HepG2 (cell line): Measurements from ENCODE around the gene ADCY7. TPM values are rescaled to one million over a fixed set of nuclear protein-coding genes. Genes with fewer than 3 reads are reported as not detected.
A peak's percentile ranks its signal among the peaks of the same experiment; 100 is the strongest.

Experiments
- JDP2 ChIP-seq: sonication (generic); formaldehyde crosslinking; IDR thresholded peaks from 2 replicates; pipeline ENCODE4 v1.8.1; 2022; ENCODE audit warnings: missing genetic modification reagents, borderline replicate concordance
- KLF6 ChIP-seq: IDR thresholded peaks from 2 replicates; pipeline ENCODE4 v1.8.0; 2016; ENCODE audit warnings: missing biosample characterization, missing genetic modification reagents
- NCOA5 ChIP-seq: sonication (generic); formaldehyde crosslinking; IDR thresholded peaks from 2 replicates; pipeline ENCODE4 v1.4.0; 2020; ENCODE audit warnings: missing genetic modification reagents
- PPARG ChIP-seq: conservative IDR thresholded peaks from 2 replicates; pipeline ENCODE4 v1.6.1; 2016; ENCODE audit warnings: missing biosample characterization, missing genetic modification reagents
- RARA ChIP-seq: IDR thresholded peaks from 2 replicates; pipeline ENCODE4 v1.6.1; 2016; ENCODE audit warnings: missing genetic modification reagents, missing compliant biosample characterization
- RNF2 ChIP-seq: fragments of 450-650 bp; conservative IDR thresholded peaks from 2 replicates; pipeline ENCODE4 v1.6.1; 2016; ENCODE audit warnings: low read depth
- RXRA ChIP-seq: sonication (generic); formaldehyde crosslinking; IDR thresholded peaks from 2 replicates; pipeline ENCODE4 v1.5.1; 2020; ENCODE audit warnings: missing genetic modification reagents
- SALL1 ChIP-seq: sonication (generic); formaldehyde crosslinking; IDR thresholded peaks from 2 replicates; pipeline ENCODE4 v1.8.0; 2022; ENCODE audit warnings: mild to moderate bottlenecking, missing genetic modification reagents
- TOE1 ChIP-seq: sonication (generic); formaldehyde crosslinking; IDR thresholded peaks from 2 replicates; pipeline ENCODE4 v1.4.0; 2020; ENCODE audit warnings: mild to moderate bottlenecking, missing genetic modification reagents
- TSC22D2 ChIP-seq: sonication (generic); formaldehyde crosslinking; IDR thresholded peaks from 2 replicates; pipeline ENCODE4 v1.5.1; 2020; ENCODE audit warnings: missing genetic modification reagents, mild to moderate bottlenecking, borderline replicate concordance
- ZMAT3 ChIP-seq: sonication (generic); formaldehyde crosslinking; conservative IDR thresholded peaks from 2 replicates; pipeline ENCODE4 v1.7.0; 2021; ENCODE audit warnings: missing genetic modification reagents
- ZNF460 ChIP-seq: sonication (generic); formaldehyde crosslinking; IDR thresholded peaks from 2 replicates; pipeline ENCODE4 v1.5.1; 2020; ENCODE audit warnings: missing genetic modification reagents, mild to moderate bottlenecking, borderline replicate concordance
- ZNF558 ChIP-seq: sonication (generic); formaldehyde crosslinking; IDR thresholded peaks from 2 replicates; pipeline ENCODE4 v1.9.0; 2022; ENCODE audit warnings: mild to moderate bottlenecking, missing genetic modification reagents, borderline replicate concordance
- ZNF724P ChIP-seq: sonication (generic); formaldehyde crosslinking; IDR thresholded peaks from 2 replicates; pipeline ENCODE4 v1.8.0; 2022; ENCODE audit warnings: missing genetic modification reagents, borderline replicate concordance
- ZNF747 ChIP-seq: sonication (generic); formaldehyde crosslinking; IDR thresholded peaks from 2 replicates; pipeline ENCODE4 v1.8.1; 2023; ENCODE audit warnings: missing genetic modification reagents, mild to moderate bottlenecking, borderline replicate concordance
- polyA plus RNA-seq, 8 experiments: library from polyadenylated mRNA; depleted of rRNA in 3 of 8; stranded (reverse) in 7 of 8; unstranded in 1 of 8; fragments of >200 nt; fragmentation: Illumina TruSeq in 4 of 8; extraction: Trizol in 4 of 8; gene quantifications; 2 replicates each; pipeline versions ENCODE4 v1.2.1 to v1.2.3, GENCODE V29; 2011 to 2016; ENCODE audit warnings: low read depth in 4 of 8, missing spikeins in 1 of 8, mixed read lengths in 1 of 8; ENCODE audit not compliant: insufficient read depth in 1 of 8
- total RNA-seq, 5 experiments: library from RNA; depleted of rRNA; stranded (reverse); fragments of >200 nt; fragmentation: Illumina TruSeq; extraction: Trizol; gene quantifications; 2 replicates each; pipeline ENCODE4 v1.2.3, GENCODE V29; 2016; ENCODE audit warnings: low read depth in 1 of 5
- TF ChIP-seq, protein P1 (sequence below): sonication (generic); formaldehyde crosslinking; IDR thresholded peaks from 2 replicates; pipeline ENCODE4 v1.4.0; 2020; ENCODE audit warnings: missing genetic modification reagents, borderline replicate concordance
- TF ChIP-seq, protein P2 (sequence below): sonication (generic); formaldehyde crosslinking; IDR thresholded peaks from 2 replicates; pipeline ENCODE4 v1.8.0; 2022; ENCODE audit warnings: mild to moderate bottlenecking, missing genetic modification reagents
- TF ChIP-seq, protein P3 (sequence below): sonication (generic); formaldehyde crosslinking; IDR thresholded peaks from 2 replicates; pipeline ENCODE4 v1.5.0; 2020; ENCODE audit warnings: mild to moderate bottlenecking, missing genetic modification reagents
- TF ChIP-seq, protein P4 (sequence below): IDR thresholded peaks from 2 replicates; pipeline ENCODE4 v1.6.1; 2018; ENCODE audit warnings: missing genetic modification reagents, mild to moderate bottlenecking, missing compliant biosample characterization

Gene ADCY7
- total and polyA plus RNA-seq, 2 of the 13 experiments (the other 11 are each of a cell fraction or from before 2014, with no cell fraction given) = 2.2 to 4.3 TPM

DNA sequence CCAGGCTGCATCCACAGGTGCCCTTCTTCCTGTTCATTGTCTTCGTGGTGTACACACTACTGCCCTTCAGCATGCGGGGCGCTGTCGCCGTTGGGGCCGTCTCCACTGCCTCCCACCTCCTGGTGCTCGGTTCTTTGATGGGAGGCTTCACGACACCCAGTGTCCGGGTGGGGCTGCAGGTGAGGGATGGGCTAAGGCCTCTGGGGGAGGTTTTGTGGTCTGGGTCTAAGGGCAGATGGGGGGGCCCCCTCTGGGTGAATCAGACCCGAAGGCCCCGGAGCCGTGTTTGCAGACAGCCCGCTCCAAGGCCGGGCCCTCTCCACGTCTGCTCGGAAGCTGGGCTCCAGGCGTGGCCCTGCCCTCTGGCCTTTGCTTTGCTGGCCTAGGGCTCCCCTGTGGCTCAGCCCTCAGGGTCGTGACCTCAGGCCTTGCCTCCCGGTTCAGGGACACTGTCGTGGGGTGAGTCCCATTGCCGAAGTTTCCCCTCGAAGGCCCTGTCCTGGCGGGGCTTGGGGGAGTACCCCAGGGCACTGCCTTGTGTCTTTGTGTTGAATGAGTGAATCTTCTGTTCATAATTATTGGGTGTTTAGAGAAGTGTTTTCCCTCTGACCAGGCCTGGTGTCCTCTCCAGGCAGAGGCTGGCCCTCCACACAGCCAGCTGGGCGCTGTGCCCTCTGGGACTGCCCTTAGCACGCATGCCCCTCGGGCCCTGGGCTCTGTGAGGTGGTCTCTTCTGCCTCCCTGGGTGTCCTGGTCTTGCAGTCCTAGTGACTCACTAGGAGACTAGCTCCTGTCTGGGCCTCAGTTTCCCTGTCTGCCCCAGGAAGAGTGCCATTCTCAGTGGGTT, 25.6 kb downstream of the ADCY7 start (continued):
- TF ChIP-seq ZNF724P (CRISPR knock-in tag) = no peak
- TF ChIP-seq RNF2 = no peak
- peak; percentile 86 for TF ChIP-seq ZNF558 (CRISPR knock-in tag)
- no peak for TF ChIP-seq KLF6 (CRISPR knock-in tag)
- TF ChIP-seq RARA (CRISPR knock-in tag) = peak; percentile 94
- peak; percentile 86 for TF ChIP-seq PPARG (CRISPR knock-in tag)
- TF ChIP-seq, protein P1, sequence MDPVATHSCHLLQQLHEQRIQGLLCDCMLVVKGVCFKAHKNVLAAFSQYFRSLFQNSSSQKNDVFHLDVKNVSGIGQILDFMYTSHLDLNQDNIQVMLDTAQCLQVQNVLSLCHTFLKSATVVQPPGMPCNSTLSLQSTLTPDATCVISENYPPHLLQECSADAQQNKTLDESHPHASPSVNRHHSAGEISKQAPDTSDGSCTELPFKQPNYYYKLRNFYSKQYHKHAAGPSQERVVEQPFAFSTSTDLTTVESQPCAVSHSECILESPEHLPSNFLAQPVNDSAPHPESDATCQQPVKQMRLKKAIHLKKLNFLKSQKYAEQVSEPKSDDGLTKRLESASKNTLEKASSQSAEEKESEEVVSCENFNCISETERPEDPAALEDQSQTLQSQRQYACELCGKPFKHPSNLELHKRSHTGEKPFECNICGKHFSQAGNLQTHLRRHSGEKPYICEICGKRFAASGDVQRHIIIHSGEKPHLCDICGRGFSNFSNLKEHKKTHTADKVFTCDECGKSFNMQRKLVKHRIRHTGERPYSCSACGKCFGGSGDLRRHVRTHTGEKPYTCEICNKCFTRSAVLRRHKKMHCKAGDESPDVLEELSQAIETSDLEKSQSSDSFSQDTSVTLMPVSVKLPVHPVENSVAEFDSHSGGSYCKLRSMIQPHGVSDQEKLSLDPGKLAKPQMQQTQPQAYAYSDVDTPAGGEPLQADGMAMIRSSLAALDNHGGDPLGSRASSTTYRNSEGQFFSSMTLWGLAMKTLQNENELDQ = peak; percentile 20; the same call in 1 of the 2 replicates
- TF ChIP-seq ZNF747 (CRISPR knock-in tag) = no peak; the same call in 1 of the 2 replicates
- TF ChIP-seq ZMAT3 (CRISPR knock-in tag) = no peak
- TF ChIP-seq, protein P2, sequence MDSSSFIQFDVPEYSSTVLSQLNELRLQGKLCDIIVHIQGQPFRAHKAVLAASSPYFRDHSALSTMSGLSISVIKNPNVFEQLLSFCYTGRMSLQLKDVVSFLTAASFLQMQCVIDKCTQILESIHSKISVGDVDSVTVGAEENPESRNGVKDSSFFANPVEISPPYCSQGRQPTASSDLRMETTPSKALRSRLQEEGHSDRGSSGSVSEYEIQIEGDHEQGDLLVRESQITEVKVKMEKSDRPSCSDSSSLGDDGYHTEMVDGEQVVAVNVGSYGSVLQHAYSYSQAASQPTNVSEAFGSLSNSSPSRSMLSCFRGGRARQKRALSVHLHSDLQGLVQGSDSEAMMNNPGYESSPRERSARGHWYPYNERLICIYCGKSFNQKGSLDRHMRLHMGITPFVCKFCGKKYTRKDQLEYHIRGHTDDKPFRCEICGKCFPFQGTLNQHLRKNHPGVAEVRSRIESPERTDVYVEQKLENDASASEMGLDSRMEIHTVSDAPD = no peak
- TF ChIP-seq, protein P3, sequence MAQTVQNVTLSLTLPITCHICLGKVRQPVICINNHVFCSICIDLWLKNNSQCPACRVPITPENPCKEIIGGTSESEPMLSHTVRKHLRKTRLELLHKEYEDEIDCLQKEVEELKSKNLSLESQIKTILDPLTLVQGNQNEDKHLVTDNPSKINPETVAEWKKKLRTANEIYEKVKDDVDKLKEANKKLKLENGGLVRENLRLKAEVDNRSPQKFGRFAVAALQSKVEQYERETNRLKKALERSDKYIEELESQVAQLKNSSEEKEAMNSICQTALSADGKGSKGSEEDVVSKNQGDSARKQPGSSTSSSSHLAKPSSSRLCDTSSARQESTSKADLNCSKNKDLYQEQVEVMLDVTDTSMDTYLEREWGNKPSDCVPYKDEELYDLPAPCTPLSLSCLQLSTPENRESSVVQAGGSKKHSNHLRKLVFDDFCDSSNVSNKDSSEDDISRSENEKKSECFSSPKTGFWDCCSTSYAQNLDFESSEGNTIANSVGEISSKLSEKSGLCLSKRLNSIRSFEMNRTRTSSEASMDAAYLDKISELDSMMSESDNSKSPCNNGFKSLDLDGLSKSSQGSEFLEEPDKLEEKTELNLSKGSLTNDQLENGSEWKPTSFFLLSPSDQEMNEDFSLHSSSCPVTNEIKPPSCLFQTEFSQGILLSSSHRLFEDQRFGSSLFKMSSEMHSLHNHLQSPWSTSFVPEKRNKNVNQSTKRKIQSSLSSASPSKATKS (CRISPR knock-in tag) = no peak
- TF ChIP-seq JDP2 (CRISPR knock-in tag) = no peak
- peak; percentile 95 for TF ChIP-seq RXRA (CRISPR knock-in tag)
- TF ChIP-seq NCOA5 (CRISPR knock-in tag) = no peak
- peak; percentile 77; the same call in 1 of the 2 replicates for TF ChIP-seq SALL1 (CRISPR knock-in tag)
- TF ChIP-seq, protein P4, sequence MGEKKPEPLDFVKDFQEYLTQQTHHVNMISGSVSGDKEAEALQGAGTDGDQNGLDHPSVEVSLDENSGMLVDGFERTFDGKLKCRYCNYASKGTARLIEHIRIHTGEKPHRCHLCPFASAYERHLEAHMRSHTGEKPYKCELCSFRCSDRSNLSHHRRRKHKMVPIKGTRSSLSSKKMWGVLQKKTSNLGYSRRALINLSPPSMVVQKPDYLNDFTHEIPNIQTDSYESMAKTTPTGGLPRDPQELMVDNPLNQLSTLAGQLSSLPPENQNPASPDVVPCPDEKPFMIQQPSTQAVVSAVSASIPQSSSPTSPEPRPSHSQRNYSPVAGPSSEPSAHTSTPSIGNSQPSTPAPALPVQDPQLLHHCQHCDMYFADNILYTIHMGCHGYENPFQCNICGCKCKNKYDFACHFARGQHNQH (CRISPR knock-in tag) = peak; percentile 79
- no peak for TF ChIP-seq TOE1 (CRISPR knock-in tag)
- no peak for TF ChIP-seq ZNF460 (CRISPR knock-in tag)
- TF ChIP-seq TSC22D2 (CRISPR knock-in tag) = peak; percentile 55; the same call in 1 of the 2 replicates
